Motor neuron (in vitro differentiated cells): ENCODE measurements around the gene PDE4D. TPM values are rescaled to one million over a fixed set of nuclear protein-coding genes. Genes with fewer than 3 reads are reported as not detected.
A peak's percentile ranks its signal among the peaks of the same experiment; 100 is the strongest.

Experiments
- ATAC-seq, 8 experiments: fragments of 200-7000 bp; cut with Tn5 transposase; replicated peaks in 6 of 8; 2 replicates each; pipeline ENCODE4 v1.8.0; 2021; ENCODE audit warnings: mild to moderate bottlenecking in 8 of 8, moderate library complexity in 8 of 8
- H3K27ac ChIP-seq, 2 donors: fragments of 250-450 bp; sonication (Bioruptor Pico); 2 replicates each; pipeline ENCODE4 v1.9.0; 2021; ENCODE audit warnings: antibody characterized with exemption in 2 of 2, mild to moderate bottlenecking in 2 of 2, moderate library complexity in 1 of 2
- H3K4me1 ChIP-seq, 2 donors: fragments of 250-450 bp; sonication (Bioruptor Pico); replicated peaks in 1 of 2; 2 replicates each; pipeline ENCODE4 v1.6.1; 2021; ENCODE audit warnings: antibody characterized with exemption in 2 of 2, mild to moderate bottlenecking in 2 of 2, moderate library complexity in 1 of 2
- H3K4me3 ChIP-seq, 5 donors: fragments of 250-450 bp; sonication (Bioruptor Pico); 2 replicates each; pipeline ENCODE4 v1.9.0; 2021; ENCODE audit warnings: antibody characterized with exemption in 5 of 5, mild to moderate bottlenecking in 5 of 5, moderate library complexity in 4 of 5
- WGBS, 10 experiments: fragments of 450-650 bp; shearing (Covaris generic); methylation state at CpG; one replicate each; pipeline ENCODE4 v1.0.0; 2022; 5-methylcytosine and 5-hydroxymethylcytosine counted together
- in situ Hi-C, 9 experiments: fragments of 400-800 bp; cut with MboI; loops; one replicate each; pipeline ENCODE4 v1.15.0; 2021; ENCODE audit warnings: low sequenced_read_pairs in 9 of 9, low pct_unique_long_range_greater_than_20kb in 2 of 9; ENCODE audit not compliant: unreplicated experiment in 9 of 9
- total RNA-seq, 8 experiments: library from RNA; unstranded; fragments of 300-600 nt; gene quantifications; 2 replicates each; pipeline versions ENCODE4 v1.2.3 to v1.2.4, GENCODE V29; 2022

PDE4D gene
- total RNA-seq: 10 to 100 TPM; 10.1 to 57.2 (median 23.7) TPM

DNA sequence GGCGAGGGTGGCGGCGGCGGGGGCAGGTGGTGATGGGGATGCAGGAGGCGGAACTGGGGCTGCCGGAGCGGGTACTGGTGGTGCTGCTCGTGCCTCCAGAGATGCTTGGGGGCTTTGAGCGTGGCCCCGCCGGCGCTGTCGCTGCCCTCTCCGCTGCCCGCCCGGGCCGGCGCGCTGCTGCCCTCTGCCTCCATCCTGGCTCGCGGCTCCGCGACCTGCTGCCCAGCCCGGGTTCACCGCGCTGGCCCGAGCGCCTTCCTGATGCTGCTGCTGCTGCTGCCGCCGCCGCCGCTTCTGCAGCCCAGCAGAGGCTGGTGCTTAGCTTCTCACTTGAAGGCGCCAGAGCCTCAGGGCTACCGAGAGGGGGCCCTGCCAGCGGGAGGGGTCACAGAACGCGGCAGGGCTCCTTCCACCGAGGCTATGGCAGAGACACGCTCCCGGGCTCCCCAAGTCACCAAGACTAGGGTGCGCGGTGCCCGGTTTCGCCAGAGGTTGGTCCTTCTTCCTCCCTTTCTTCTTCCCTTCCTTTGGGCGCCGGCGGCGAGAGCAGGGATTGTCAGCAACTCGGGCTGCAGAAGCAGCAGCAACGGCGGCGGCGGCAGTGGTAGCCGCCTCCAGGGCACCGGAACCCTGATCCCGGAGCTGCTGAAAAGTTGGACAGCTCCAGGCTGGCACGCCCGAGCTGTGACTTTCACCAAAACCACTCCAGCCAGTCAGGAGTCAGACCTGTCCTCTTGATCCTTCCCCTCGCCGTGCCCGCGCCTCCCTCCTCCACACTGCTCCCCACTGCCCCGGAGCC, at the start of gene PDE4D:
Gene PDE4D, minus strand, starts transcription at position 298 of the 799 bp plus-strand sequence.
- Histone ChIP-seq H3K4me1 (peaks cover 5 to 7% of the 10 kb centered on the region in 2 donors), H3K27ac (no peak within 1 kb of the TSS), H3K4me3 (peak within 1 kb of the TSS; percentile 34 to 59 (median 51))
- 0% methylated on average over 1 to 7 of the region's 63 CpGs; no CpG with 5 or more reads in 6 of the 10 experiments for WGBS, 10 experiments
- in situ Hi-C loops: no loop called here
- peak; percentile 68 to 98 (median 75) for ATAC-seq

DNA sequence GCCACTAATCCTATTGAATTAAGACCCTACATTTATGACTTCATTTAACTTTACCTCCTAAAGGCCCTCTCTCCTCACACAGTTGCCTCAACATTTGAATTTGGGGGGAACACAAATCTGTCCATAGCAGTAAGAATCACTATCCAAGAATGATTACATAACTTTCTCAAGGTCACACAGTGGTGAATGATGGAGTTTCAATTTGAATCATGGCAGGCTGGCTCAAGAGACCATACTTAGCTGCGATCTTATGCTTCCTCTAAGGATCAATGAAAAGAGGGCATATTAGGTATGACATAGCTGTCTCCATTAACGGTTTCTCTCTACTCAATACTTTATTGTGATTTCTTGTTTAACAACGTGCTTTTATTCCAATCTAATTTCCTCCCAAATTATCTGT, 44.1 kb upstream of the PDE4D start:
- Histone ChIP-seq H3K4me3 (no peak overlapping the region), H3K27ac (no peak overlapping the region), H3K4me1 (no peaks in the 10 kb centered on the region)
- ATAC-seq: no peak
- 0 to 80% (median 69%) methylated on average over 1 to 3 of the region's 3 CpGs; no CpG with 5 or more reads in 1 of the 10 experiments for WGBS, 10 experiments
- in situ Hi-C loops: no loop called here

DNA sequence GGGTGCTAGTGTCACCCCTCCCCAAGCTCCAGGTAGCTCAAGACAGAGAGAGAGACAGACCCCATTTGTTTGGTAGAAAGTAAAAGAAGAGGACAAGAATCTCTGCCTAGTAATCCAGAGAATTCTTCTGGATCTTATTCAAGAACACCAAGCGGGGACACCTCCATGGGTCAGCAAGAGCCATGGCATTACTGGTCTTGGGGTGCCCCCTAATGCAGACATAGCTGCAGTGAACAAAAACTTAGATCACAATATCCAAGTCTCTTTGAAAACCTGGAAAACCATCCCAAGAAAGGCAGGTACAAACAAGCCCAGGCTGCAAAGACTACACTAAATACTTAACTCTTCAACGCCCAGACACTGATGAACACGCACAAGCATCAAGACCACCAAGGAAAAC, 29.9 kb upstream of the PDE4D start:
- no peak overlapping the region for H3K27ac ChIP-seq
- ATAC-seq: peak in 1 of 8 experiments; percentile 25
- H3K4me1 ChIP-seq: peaks cover 0 to 4% of the 10 kb centered on the region in 2 donors
- H3K4me3 ChIP-seq: no peak overlapping the region
- 0 to 100% (median 93%) methylated on average over 1 to 3 of the region's 3 CpGs; no CpG with 5 or more reads in 2 of the 10 experiments for WGBS, 10 experiments
- in situ Hi-C loops: no loop called here

DNA sequence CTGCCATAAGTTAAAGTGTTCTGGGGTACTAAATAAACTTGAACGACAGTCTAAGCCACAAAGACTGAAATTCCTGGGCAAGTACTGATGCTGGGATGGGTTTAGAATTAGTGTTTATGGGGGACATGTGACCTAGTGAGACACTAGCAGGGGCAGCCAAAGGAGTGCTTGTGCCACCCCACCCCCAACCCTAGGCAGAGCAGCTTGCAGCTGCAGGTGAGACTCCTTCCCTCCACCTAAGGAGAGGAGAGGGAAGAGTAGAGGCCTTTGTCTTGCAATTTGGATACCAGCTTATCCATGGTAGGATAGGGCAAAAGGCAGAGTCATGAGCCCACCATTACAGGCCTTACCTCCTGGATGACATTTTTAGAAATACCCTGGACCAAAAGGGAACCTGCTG, 28.7 kb upstream of the PDE4D start:
- no peak overlapping the region for H3K4me3 ChIP-seq
- H3K27ac ChIP-seq: no peak overlapping the region
- 0 to 100% (median 100%) methylated on average over 1 of the region's 1 CpG; no CpG with 5 or more reads in 7 of the 10 experiments for WGBS, 10 experiments
- peaks cover 0 to 4% of the 10 kb centered on the region in 2 donors for H3K4me1 ChIP-seq
- ATAC-seq: no peak
- in situ Hi-C loops: no loop called here

DNA sequence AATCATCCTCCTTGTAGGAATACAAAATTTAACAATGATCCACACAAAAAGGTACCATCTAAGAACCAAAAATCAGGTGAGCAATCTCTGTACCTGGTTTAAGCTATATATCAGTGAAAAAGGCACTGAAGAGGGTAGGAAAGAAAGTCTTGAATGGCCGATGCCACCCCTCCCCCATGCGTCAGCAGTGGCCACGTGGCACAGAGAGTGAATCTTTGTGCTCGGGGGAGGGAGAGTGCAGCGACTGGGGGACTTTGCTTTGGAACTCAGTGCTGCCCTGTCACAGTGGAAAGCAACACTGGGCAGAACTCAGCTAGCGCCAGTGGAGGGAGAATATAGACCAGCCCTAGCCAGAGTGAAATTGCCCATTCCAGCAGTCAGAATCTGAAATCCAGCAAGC, 28.3 kb upstream of the PDE4D start:
- peaks cover 0 to 4% of the 10 kb centered on the region in 2 donors for H3K4me1 ChIP-seq
- no peak overlapping the region for H3K4me3 ChIP-seq
- peak in 1 of 8 experiments; percentile 37 for ATAC-seq
- in situ Hi-C loops: no loop called here
- no peak overlapping the region for H3K27ac ChIP-seq
- 20 to 81% (median 57%) methylated on average over 1 to 6 of the region's 6 CpGs; no CpG with 5 or more reads in 2 of the 10 experiments for WGBS, 10 experiments

DNA sequence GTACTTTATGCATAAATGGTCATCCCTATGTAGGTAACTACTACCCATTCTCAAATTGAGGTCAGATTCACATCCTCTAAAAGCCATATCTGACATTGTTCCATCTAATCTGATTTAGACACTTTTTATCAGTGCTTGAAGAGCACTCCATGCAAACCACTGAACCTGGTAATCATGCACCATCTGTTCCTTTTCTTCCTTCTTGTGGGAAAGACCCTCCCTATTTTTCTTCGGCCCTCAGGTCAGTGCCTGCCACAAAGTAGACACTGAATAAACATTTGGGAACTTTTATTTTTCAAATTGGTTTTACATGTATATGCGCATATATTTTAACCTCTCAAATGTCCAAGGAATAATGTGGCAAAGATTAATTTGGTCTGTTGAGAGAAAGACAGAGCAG, 26.0 kb upstream of the PDE4D start:
- Histone ChIP-seq H3K4me1 (peaks cover 0 to 4% of the 10 kb centered on the region in 2 donors), H3K27ac (no peak overlapping the region), H3K4me3 (no peak overlapping the region)
- WGBS, 10 experiments: 0 to 100% (median 59%) methylated on average over 1 to 2 of the region's 2 CpGs
- in situ Hi-C loops: no loop called here
- ATAC-seq: peak in 3 of 8 experiments; percentile 26 to 73 (median 67)

DNA sequence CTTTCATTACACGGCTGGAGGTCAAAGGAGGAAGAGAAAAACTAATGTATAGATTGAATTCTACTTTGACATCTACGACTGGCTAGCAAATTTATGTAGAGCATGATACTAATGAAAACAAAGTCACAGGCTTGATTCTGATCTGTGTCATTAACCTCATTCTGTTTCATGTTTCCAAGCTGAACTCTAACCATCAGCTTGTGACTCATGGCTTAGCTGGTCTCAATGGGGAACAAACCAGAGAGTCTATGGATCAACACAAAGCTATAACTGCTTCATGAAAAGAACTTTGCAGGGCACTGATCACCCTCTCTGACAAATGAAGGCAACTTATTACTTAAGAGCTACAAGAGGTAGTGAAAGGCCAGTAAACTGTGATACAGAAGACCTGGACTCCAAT, 23.6 kb upstream of the PDE4D start:
- no peak for ATAC-seq
- in situ Hi-C loops: no loop called here

DNA sequence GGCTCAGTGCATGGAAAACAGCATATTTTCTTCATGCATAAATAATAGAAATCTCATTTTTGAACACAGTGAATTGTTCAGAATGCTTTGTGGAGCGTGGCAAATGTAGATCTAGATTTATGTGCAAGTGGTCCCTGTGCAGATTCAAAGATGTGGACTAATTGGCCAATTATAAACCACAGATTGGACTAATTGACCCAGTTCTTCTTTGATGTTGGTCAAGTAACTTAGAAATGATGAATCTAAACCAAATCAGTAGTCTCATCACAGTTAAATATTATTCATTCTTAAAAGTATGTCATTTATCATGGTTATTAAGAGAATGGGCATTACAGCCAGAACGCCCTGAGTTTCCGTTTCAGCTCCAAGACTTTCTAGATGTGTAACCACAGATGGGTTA, 11.7 kb upstream of the PDE4D start:
- in situ Hi-C loops: no loop called here
- H3K4me1 ChIP-seq: no peaks in the 10 kb centered on the region
- no peak overlapping the region for H3K4me3 ChIP-seq
- ATAC-seq: peak in 1 of 8 experiments; percentile 31
- H3K27ac ChIP-seq: no peak overlapping the region
- WGBS, 10 experiments: 0 to 83% (median 17%) methylated on average over 1 to 3 of the region's 3 CpGs; no CpG with 5 or more reads in 1 of the 10 experiments

More for the DNA sequence above, 23.6 kb upstream of the PDE4D start:
- Histone ChIP-seq H3K4me3 (no peak overlapping the region), H3K4me1 (peaks cover 0 to 4% of the 10 kb centered on the region in 2 donors), H3K27ac (no peak overlapping the region)
- WGBS, 10 experiments: 8 to 100% (median 66%) methylated on average over 1 to 2 of the region's 2 CpGs; no CpG with 5 or more reads in 1 of the 10 experiments

DNA sequence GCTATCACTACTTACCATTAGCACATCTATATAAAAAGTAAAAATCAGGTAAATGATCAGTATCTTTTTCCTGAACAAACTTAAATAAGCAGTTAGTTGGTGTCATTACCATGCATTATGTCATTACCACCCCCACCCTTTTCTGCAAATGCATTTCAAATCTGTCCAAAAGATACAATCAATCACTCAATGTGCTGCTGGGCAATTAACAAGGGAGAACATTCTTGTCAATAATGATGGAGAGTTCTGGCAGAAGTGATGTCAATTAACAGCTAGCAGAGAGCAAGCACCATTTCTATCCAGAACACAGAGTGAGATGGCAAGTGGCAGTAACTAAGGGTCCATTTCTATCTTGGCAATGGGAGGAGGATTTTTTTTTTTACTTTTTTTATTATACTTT, 3.5 kb upstream of the PDE4D start:
- Histone ChIP-seq H3K4me1 (peaks cover 5% of the 10 kb centered on the region in 2 donors), H3K27ac (no peak overlapping the region), H3K4me3 (no peak overlapping the region)
- in situ Hi-C loops: no loop called here
- no peak for ATAC-seq

DNA sequence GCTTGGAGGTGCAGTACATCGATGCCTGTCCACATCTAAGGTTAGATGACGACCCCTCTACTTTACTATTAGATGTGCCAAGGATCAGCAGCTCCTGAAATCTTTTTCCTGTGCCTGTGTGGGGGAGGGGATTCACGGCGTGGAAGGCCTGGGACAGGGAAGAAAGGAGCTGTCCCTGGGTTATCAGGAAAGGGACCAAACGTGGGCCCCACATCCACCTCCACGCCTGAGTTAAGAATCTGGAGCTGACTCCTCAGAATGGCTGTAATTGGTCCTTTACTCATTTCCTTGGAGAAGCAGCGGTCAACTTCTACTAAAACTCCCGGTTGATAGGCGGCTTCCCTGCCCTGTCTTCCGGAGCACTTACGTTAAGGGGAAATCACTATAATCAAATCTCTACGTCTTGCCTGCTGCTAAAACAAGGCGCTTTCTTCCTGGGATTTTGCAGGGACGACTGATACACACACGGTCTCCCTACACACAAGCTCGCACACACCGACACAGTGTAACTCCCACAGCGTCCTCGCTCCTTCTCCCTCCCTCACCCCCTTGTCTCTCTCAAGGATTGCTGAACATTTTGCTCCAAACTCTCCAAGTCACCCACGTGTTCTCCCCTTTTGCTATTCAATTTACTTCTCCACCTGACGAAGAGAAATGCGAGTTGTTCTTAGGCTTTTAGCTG, 1.4 kb downstream of the PDE4D start:
- ATAC-seq: peak in 5 of 8 experiments; percentile 32 to 61 (median 46)
- WGBS, 10 experiments: 0 to 71% (median 12%) methylated on average over 1 to 16 of the region's 22 CpGs; no CpG with 5 or more reads in 2 of the 10 experiments
- Histone ChIP-seq H3K4me3 (peak overlapping the region; percentile 34 to 59 (median 51)), H3K27ac (no peak overlapping the region), H3K4me1 (peaks cover 5 to 7% of the 10 kb centered on the region in 2 donors)
- in situ Hi-C loops: no loop called here

DNA sequence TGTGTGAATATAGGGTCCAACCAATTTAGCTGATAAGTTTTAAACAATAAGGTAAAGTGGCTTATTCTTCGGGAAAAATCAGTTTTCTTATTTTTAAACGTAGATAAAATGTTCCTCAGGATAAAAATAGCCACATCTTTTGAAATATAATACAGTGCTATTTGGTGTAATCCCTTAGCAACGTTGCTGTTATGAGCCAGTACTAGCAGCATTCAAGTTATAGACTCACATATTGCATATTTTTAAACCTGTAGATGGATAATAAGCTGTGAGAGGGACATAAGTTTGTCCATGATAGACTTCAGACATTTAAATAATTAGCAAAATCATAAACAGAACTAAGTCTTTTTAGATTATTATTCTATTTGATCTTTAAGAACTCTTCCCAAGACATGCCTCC, 6.3 kb downstream of the PDE4D start:
- peaks cover 0 to 2% of the 10 kb centered on the region in 2 donors for H3K4me1 ChIP-seq
- H3K27ac ChIP-seq: no peak overlapping the region
- no peak for ATAC-seq
- H3K4me3 ChIP-seq: no peak overlapping the region
- 11 to 93% (median 59%) methylated on average over 1 to 3 of the region's 3 CpGs; no CpG with 5 or more reads in 2 of the 10 experiments for WGBS, 10 experiments
- in situ Hi-C loops: no loop called here

DNA sequence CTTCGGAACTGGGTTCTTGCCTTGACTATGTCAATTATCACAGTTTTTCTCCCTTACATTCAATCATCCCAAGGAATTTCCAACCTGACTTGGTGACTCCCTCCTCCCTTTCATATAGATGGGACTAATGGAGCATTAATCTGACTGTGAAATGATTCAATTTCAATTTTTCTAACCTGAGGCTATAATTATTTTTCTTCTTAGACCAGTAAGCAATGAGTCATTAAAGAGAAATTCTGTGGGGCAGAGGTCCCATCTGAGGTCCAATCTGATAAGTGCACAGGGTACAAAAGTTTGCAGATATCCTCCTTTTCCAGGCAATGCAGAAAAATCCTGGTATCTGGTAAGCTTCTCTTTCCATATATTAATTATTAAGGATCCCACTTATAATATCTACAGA, 18.9 kb downstream of the PDE4D start:
- no peak overlapping the region for H3K4me3 ChIP-seq
- 50 to 100% (median 100%) methylated on average over 1 of the region's 1 CpG; no CpG with 5 or more reads in 1 of the 10 experiments for WGBS, 10 experiments
- H3K27ac ChIP-seq: no peak overlapping the region
- no peaks in the 10 kb centered on the region for H3K4me1 ChIP-seq
- in situ Hi-C loops: no loop called here
- no peak for ATAC-seq

DNA sequence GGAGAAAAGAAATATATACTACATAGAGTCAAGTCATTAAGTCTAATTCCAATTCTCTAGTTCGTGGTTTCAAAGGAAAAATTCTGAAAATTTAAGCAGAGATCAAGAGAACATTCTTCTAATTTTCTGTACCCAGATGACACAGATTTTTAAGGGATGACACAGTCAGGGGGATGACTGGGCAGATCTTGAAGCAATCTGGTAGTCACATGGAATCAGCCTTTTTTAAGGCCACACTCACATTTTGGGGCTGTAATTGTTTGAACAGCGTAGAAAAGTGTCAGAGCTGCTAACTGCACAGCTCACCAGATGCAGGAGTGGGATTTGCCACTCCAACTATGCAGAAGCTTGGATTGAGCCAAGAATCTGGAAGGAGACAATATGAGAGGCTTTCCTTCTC, 20.4 kb downstream of the PDE4D start:
- 0 to 100% (median 80%) methylated on average over 1 to 2 of the region's 2 CpGs; no CpG with 5 or more reads in 2 of the 10 experiments for WGBS, 10 experiments

More for the DNA sequence above, 20.4 kb downstream of the PDE4D start:
- no peaks in the 10 kb centered on the region for H3K4me1 ChIP-seq
- in situ Hi-C loops: no loop called here
- no peak overlapping the region for H3K27ac ChIP-seq
- no peak overlapping the region for H3K4me3 ChIP-seq
- peak in 2 of 8 experiments; percentile 31 to 65 for ATAC-seq
